SH-SY5Y (cell line): Measurements from ENCODE around the gene COMMD1.

ENCODE experiments used
- GATA2 ChIP-seq: IDR thresholded peaks from 2 replicates; pipeline ENCODE4 v1.6.1; 2011; ENCODE audit warnings: mild to moderate bottlenecking, low read depth, low read length
- GATA3 ChIP-seq: IDR thresholded peaks from 2 replicates; pipeline ENCODE4 v1.6.1; 2011; ENCODE audit warnings: low read depth, mild to moderate bottlenecking, low read length, moderate library complexity

- TF ChIP-seq GATA2 = no peak
- TF ChIP-seq GATA3 = no peak
These were observed 75.3 kb downstream of the COMMD1 start for GRCh38 chr2:61980758-61981157.
